K562 (cell line): ENCODE measurements around the gene MED29. TPM values are rescaled to one million over a fixed set of nuclear protein-coding genes. Genes with fewer than 3 reads are reported as not detected.

Experiments used
- BMI1 ChIP-seq: fragments of 150-350 bp; IDR thresholded peaks from 2 replicates; pipeline ENCODE4 v1.6.1; 2014; ENCODE audit warnings: low read length
- ELF4 ChIP-seq: fragments of 450-650 bp; formaldehyde crosslinking; IDR thresholded peaks from 2 replicates; pipeline ENCODE4 v1.4.0; 2022; ENCODE audit warnings: missing genetic modification characterization
- FOXK1 ChIP-seq: sonication (generic); formaldehyde crosslinking; IDR thresholded peaks from 2 replicates; pipeline ENCODE4 v1.8.0; 2022; ENCODE audit warnings: missing genetic modification reagents, mild to moderate bottlenecking, borderline replicate concordance
- FOXM1 ChIP-seq, 2 experiments: fragments of 450-650 bp in 1 of 2; sonication (generic) in 1 of 2; formaldehyde crosslinking in 1 of 2; IDR thresholded peaks; 2 replicates each; pipeline versions ENCODE4 v1.6.1 to v1.9.0; 2017 to 2022; ENCODE audit warnings: low read depth in 2 of 2, mild to moderate bottlenecking in 2 of 2, missing genetic modification reagents in 1 of 2, moderate library complexity in 1 of 2
- JUN ChIP-seq, 2 experiments: sonication (generic) in 1 of 2; formaldehyde crosslinking in 1 of 2; IDR thresholded peaks; 2 replicates each; pipeline versions ENCODE4 v1.6.1 to v1.8.0; 2012 to 2022; ENCODE audit warnings: borderline replicate concordance in 2 of 2, mild to moderate bottlenecking in 2 of 2, improper control_type of control experiment in 1 of 2, low read depth in 1 of 2, low read length in 1 of 2, missing genetic modification reagents in 1 of 2
- MNT ChIP-seq, 2 experiments: fragments of 450-650 bp; conservative IDR thresholded peaks; 2 replicates each; pipeline ENCODE4 v1.6.1; 2017; ENCODE audit warnings: mild to moderate bottlenecking in 2 of 2, moderate library complexity in 2 of 2
- POLR2B ChIP-seq: fragments of 450-650 bp; IDR thresholded peaks from 2 replicates; pipeline ENCODE4 v1.6.1; 2018; ENCODE audit warnings: low read depth; ENCODE audit not compliant: partially characterized antibody
- RBFOX2 ChIP-seq: fragments of 200-400 bp; formaldehyde crosslinking; IDR thresholded peaks from 2 replicates; pipeline ENCODE4 v1.6.1; 2017; ENCODE audit warnings: low read depth, mild to moderate bottlenecking, low read length, moderate library complexity
- RBM17 ChIP-seq: fragments of 200-400 bp; formaldehyde crosslinking; IDR thresholded peaks from 2 replicates; pipeline ENCODE4 v1.6.1; 2017; ENCODE audit warnings: low read depth, mild to moderate bottlenecking, low read length, borderline replicate concordance
- RBM39 ChIP-seq: fragments of 200-400 bp; formaldehyde crosslinking; optimal IDR thresholded peaks from 2 replicates; pipeline ENCODE3; 2018; ENCODE audit warnings: low read depth, low read length
- SFPQ ChIP-seq: fragments of 200-400 bp; formaldehyde crosslinking; IDR thresholded peaks from 2 replicates; pipeline ENCODE4 v1.6.1; 2017; ENCODE audit warnings: mild to moderate bottlenecking, low read depth, low read length, moderate library complexity
- ZBTB17 ChIP-seq: fragments of 450-650 bp; formaldehyde crosslinking; IDR thresholded peaks from 2 replicates; pipeline ENCODE4 v1.4.0; 2020; ENCODE audit warnings: mild to moderate bottlenecking
- ZBTB26 ChIP-seq: fragments of 450-650 bp; formaldehyde crosslinking; IDR thresholded peaks from 2 replicates; pipeline ENCODE4 v1.4.0; 2022; ENCODE audit warnings: missing genetic modification characterization
- ZNF239 ChIP-seq: fragments of 250-450 bp; sonication (Bioruptor Pico); IDR thresholded peaks from 2 replicates; pipeline ENCODE4 v1.4.0; 2020; ENCODE audit warnings: mild to moderate bottlenecking
- ZNF280A ChIP-seq: fragments of 450-650 bp; IDR thresholded peaks from 2 replicates; pipeline ENCODE4 v1.6.1; 2018; ENCODE audit warnings: mild to moderate bottlenecking, low read depth; ENCODE audit not compliant: partially characterized antibody
- polyA plus RNA-seq, 8 experiments: library from polyadenylated mRNA; depleted of rRNA in 4 of 8; stranded (reverse) in 5 of 8; unstranded in 3 of 8; fragments of >200 nt; fragmentation: Nextera tagmentation in 2 of 8; fragmentation: Illumina TruSeq in 1 of 8; extraction: Ambion mirVana in 2 of 8; extraction: Trizol in 1 of 8; gene quantifications; 2 replicates each; pipeline versions ENCODE4 v1.2.1 to v1.2.3, GENCODE V29; 2011 to 2014; ENCODE audit warnings: inconsistent platforms in 1 of 8, missing spikeins in 1 of 8
- total RNA-seq, 7 experiments: library from RNA; depleted of rRNA in 6 of 7; stranded (reverse); fragments of >200 nt in 6 of 7; fragmentation: Illumina TruSeq in 2 of 7; extraction: Trizol in 2 of 7; gene quantifications; 2 replicates each; pipeline versions ENCODE4 v1.2.1 to v1.2.3, GENCODE V29; 2011 to 2021; ENCODE audit warnings: low replicate concordance in 1 of 7

The MED29 gene
- total and polyA plus RNA-seq, 9 of the 15 experiments (the other 6 are each of a cell fraction or from before 2014, with no cell fraction given) = 1.8 to 22.6 (median 12.4) TPM

GRCh38 chr19:39402346-39403300 lies 11.4 kb downstream of the MED29 start (continued):
- TF ChIP-seq FOXK1 (CRISPR knock-in tag) (peak; percentile 83; the same call in 1 of the 2 replicates), RBM17 (no peak), POLR2B (peak; percentile 30), JUN (IDR thresholded peaks at IDR 0.05; ENCODE audit: borderline replicate concordance, low read depth, low read length) (peak; percentile 39; the same call in 1 of the 2 replicates), JUN (CRISPR knock-in tag; IDR thresholded peaks at IDR 0.05; ENCODE audit: borderline replicate concordance) (no peak; the same call in 1 of the 2 replicates), ZNF239 (CRISPR knock-in tag) (no peak), RBM39 (no peak), FOXM1 (IDR thresholded peaks at IDR 0.05; ENCODE audit: low read depth) (no peak), FOXM1 (CRISPR knock-in tag; IDR thresholded peaks at IDR 0.05; ENCODE audit: low read depth) (no peak), SFPQ (no peak), MNT (conservative IDR thresholded peaks at IDR 0.05) (peak; percentile 83 to 94; a peak in 3 of 4 replicates), RBFOX2 (peak; percentile 85), ZBTB17 (CRISPR knock-in tag) (peak; percentile 97), ZNF280A (no peak), BMI1 (no peak), ELF4 (CRISPR knock-in tag) (0 out of 2 replicates have a peak, but pooled peaks have one; percentile 19), ZBTB26 (no peak)
